H1 (cell line): ENCODE data around the gene ERGIC3. TPM values are rescaled to one million over a fixed set of nuclear protein-coding genes. Genes with fewer than 3 reads are reported as not detected.

ENCODE experiments used
- CTCF ChIA-PET: fragments of 300-600 bp; sonication (Branson Sonifier 250); formaldehyde crosslinking; loops from one replicate; lab custom pipeline; 2021; ENCODE audit not compliant: partially characterized antibody; lab: Charles Lee
- POLR2A ChIA-PET: fragments of 300-600 bp; sonication (Branson Sonifier 250); formaldehyde crosslinking; loops from one replicate; lab custom pipeline; 2021; ENCODE audit warnings: inconsistent platforms; ENCODE audit not compliant: partially characterized antibody; lab: Charles Lee
- DNase-seq, 2 experiments: peaks; one replicate each; pipeline versions ENCODE4 v3.0.0 to v3.0.0-alpha.2; 2010 to 2022; ENCODE audit warnings: low spot score in 2 of 2, low read depth in 1 of 2, mixed read lengths in 1 of 2
- FAIRE-seq: peaks from 2 replicates; lab custom pipeline; 2011; peaks lifted over from hg19 to GRCh38; lab: Jason Lieb, UNC
- H2AFZ ChIP-seq: 2 replicates; pipeline ENCODE4 v1.8.1; 2012; ENCODE audit warnings: low read length, inconsistent platforms
- H2AK5ac ChIP-seq: 2 replicates; pipeline ENCODE4 v1.6.1; 2013; ENCODE audit warnings: low read depth, low read length
- H2BK120ac ChIP-seq: replicated peaks from 2 replicates; pipeline ENCODE3; 2013; ENCODE audit warnings: low read depth, low read length, inconsistent platforms
- H2BK12ac ChIP-seq: 2 replicates; pipeline ENCODE4 v1.6.1; 2013; ENCODE audit warnings: low read depth, low read length
- H2BK15ac ChIP-seq: 2 replicates; pipeline ENCODE4 v1.6.1; 2013; ENCODE audit warnings: low read length
- H2BK20ac ChIP-seq: 2 replicates; pipeline ENCODE4 v1.6.1; 2013; ENCODE audit warnings: low read length
- H2BK5ac ChIP-seq: 2 replicates; pipeline ENCODE4 v1.6.1; 2013; ENCODE audit warnings: low read depth, low read length
- H3K14ac ChIP-seq: 2 replicates; pipeline ENCODE4 v1.6.1; 2013; ENCODE audit warnings: inconsistent platforms; ENCODE audit not compliant: insufficient read length
- H3K18ac ChIP-seq: 2 replicates; pipeline ENCODE4 v1.6.1; 2013; ENCODE audit warnings: low read length; ENCODE audit errors: extremely low read depth
- H3K23ac ChIP-seq: 2 replicates; pipeline ENCODE4 v1.6.1; 2013; ENCODE audit warnings: inconsistent platforms; ENCODE audit not compliant: insufficient read length
- H3K23me2 ChIP-seq: 2 replicates; pipeline ENCODE4 v1.6.1; 2013; ENCODE audit warnings: low read depth, low read length
- H3K27ac ChIP-seq: 2 replicates; pipeline ENCODE4 v1.6.1; 2011; ENCODE audit warnings: low read depth, low read length, inconsistent platforms
- H3K27me3 ChIP-seq, 4 experiments: replicated peaks in 1 of 4; 1 replicate in 1 of 4; 2 replicates in 3 of 4; pipeline versions ENCODE4 v1.6.1 to v1.8.1; 2011 to 2013; ENCODE audit warnings: low read length in 3 of 4, mild to moderate bottlenecking in 3 of 4, inconsistent platforms in 2 of 4, mixed read lengths in 2 of 4, moderate library complexity in 1 of 4; ENCODE audit not compliant: control insufficient read depth in 3 of 4, insufficient read depth in 3 of 4; ENCODE audit errors: extremely low read depth in 1 of 4
- H3K36me3 ChIP-seq, 4 experiments: 2 replicates each; pipeline versions ENCODE4 v1.6.1 to v1.8.1; 2011 to 2013; ENCODE audit warnings: mild to moderate bottlenecking in 4 of 4, low read length in 3 of 4, moderate library complexity in 2 of 4, control low read depth in 1 of 4, inconsistent platforms in 1 of 4; ENCODE audit not compliant: insufficient read depth in 4 of 4, control insufficient read depth in 2 of 4
- H3K4ac ChIP-seq: replicated peaks from 2 replicates; pipeline ENCODE3; 2013; ENCODE audit warnings: low read length, low read depth, mixed read lengths, inconsistent platforms; ENCODE audit not compliant: insufficient read length
- H3K4me1 ChIP-seq, 4 experiments: replicated peaks in 1 of 4; 1 replicate in 1 of 4; 2 replicates in 3 of 4; pipeline versions ENCODE4 v1.6.1 to v1.8.1; 2011 to 2013; ENCODE audit warnings: low read length in 3 of 4, inconsistent platforms in 2 of 4, mixed read lengths in 1 of 4; ENCODE audit not compliant: insufficient read depth in 4 of 4, control insufficient read depth in 3 of 4
- H3K4me2 ChIP-seq, 2 experiments: 2 replicates each; pipeline versions ENCODE4 v1.6.1 to v1.8.1; 2011 to 2013; ENCODE audit warnings: low read depth in 2 of 2, low read length in 2 of 2, control low read depth in 1 of 2, inconsistent platforms in 1 of 2, mild to moderate bottlenecking in 1 of 2; ENCODE audit not compliant: insufficient read depth in 1 of 2
- H3K4me3 ChIP-seq, 4 experiments: fragments of 200-600, 300-600 bp in 1 of 4; sonication (generic), shearing (Covaris generic), sonication (Bioruptor Twin) in 1 of 4; 2 replicates each; pipeline versions ENCODE4 v1.5.1 to v1.8.1; 2011 to 2016; ENCODE audit warnings: low read length in 4 of 4, low read depth in 3 of 4, control low read depth in 2 of 4, inconsistent platforms in 2 of 4, mild to moderate bottlenecking in 2 of 4, mixed read lengths in 1 of 4, moderate library complexity in 1 of 4; ENCODE audit not compliant: insufficient read depth in 2 of 4; ENCODE audit errors: extremely low read depth in 1 of 4
- H3K56ac ChIP-seq: replicated peaks from 2 replicates; pipeline ENCODE3; 2013; ENCODE audit warnings: low read depth, mild to moderate bottlenecking, mixed read lengths, low read length, inconsistent platforms; ENCODE audit not compliant: insufficient read length
- H3K79me1 ChIP-seq: 2 replicates; pipeline ENCODE4 v1.6.1; 2013; ENCODE audit warnings: low read depth, low read length, control low read depth
- H3K79me2 ChIP-seq, 2 experiments: 2 replicates each; pipeline versions ENCODE4 v1.6.1 to v1.8.1; 2012 to 2013; ENCODE audit warnings: low read length in 2 of 2, mild to moderate bottlenecking in 2 of 2, inconsistent platforms in 1 of 2; ENCODE audit not compliant: insufficient read depth in 2 of 2, control insufficient read depth in 1 of 2
- H3K9ac ChIP-seq, 4 experiments: replicated peaks in 1 of 4; 1 replicate in 1 of 4; 2 replicates in 3 of 4; pipeline versions ENCODE4 v1.6.1 to v1.8.1; 2011 to 2013; ENCODE audit warnings: low read depth in 3 of 4, low read length in 3 of 4, control low read depth in 2 of 4, mild to moderate bottlenecking in 2 of 4, moderate library complexity in 2 of 4, inconsistent platforms in 1 of 4; ENCODE audit errors: extremely low read depth in 1 of 4
- H3K9me3 ChIP-seq, 2 experiments: 2 replicates each; pipeline versions ENCODE4 v1.6.1 to v1.8.1; 2012 to 2013; ENCODE audit warnings: mild to moderate bottlenecking in 2 of 2, moderate library complexity in 2 of 2, control low read depth in 1 of 2, inconsistent platforms in 1 of 2, low read depth in 1 of 2, low read length in 1 of 2, mixed read lengths in 1 of 2; ENCODE audit not compliant: insufficient read depth in 2 of 2
- H4K20me1 ChIP-seq, 2 experiments: replicated peaks in 1 of 2; 2 replicates each; pipeline versions ENCODE3 to v1.8.1; 2011 to 2013; ENCODE audit warnings: inconsistent platforms in 2 of 2, low read length in 2 of 2, mild to moderate bottlenecking in 1 of 2; ENCODE audit not compliant: insufficient read depth in 2 of 2, control insufficient read depth in 1 of 2
- H4K5ac ChIP-seq: 2 replicates; pipeline ENCODE4 v1.6.1; 2013; ENCODE audit warnings: low read length, low read depth, mixed read lengths, inconsistent platforms; ENCODE audit not compliant: insufficient read length
- H4K8ac ChIP-seq: 2 replicates; pipeline ENCODE4 v1.8.0; 2013; ENCODE audit warnings: mild to moderate bottlenecking, moderate library complexity, low read length, inconsistent platforms; ENCODE audit not compliant: insufficient read depth; ENCODE audit errors: extremely low read depth
- H4K91ac ChIP-seq: replicated peaks from 2 replicates; pipeline ENCODE3; 2013; ENCODE audit warnings: low read length, mixed read lengths, inconsistent platforms; ENCODE audit not compliant: insufficient read length
- CBX5 ChIP-seq: fragments of 300-800, 300-1000 bp; sonication (generic); IDR thresholded peaks from 2 replicates; pipeline ENCODE4 v1.7.1; 2016; ENCODE audit warnings: antibody characterized with exemption, low read length, low read depth
- CREB1 ChIP-seq: IDR thresholded peaks from 2 replicates; pipeline ENCODE4 v1.6.1; 2012; ENCODE audit warnings: inconsistent platforms
- GABPA ChIP-seq: IDR thresholded peaks from 2 replicates; pipeline ENCODE4 v1.6.1; 2011; ENCODE audit warnings: mild to moderate bottlenecking, low read length, moderate library complexity, borderline replicate concordance; ENCODE audit not compliant: insufficient read depth
- JUN ChIP-seq: IDR thresholded peaks from 2 replicates; pipeline ENCODE4 v1.6.1; 2011; ENCODE audit warnings: low read depth, mild to moderate bottlenecking, improper control_type of control experiment, low read length
- RXRA ChIP-seq: IDR thresholded peaks from 2 replicates; pipeline ENCODE4 v1.6.1; 2011; ENCODE audit warnings: low read depth, mild to moderate bottlenecking, low read length, moderate library complexity; ENCODE audit not compliant: insufficient read depth
- TEAD4 ChIP-seq: IDR thresholded peaks from 2 replicates; pipeline ENCODE4 v1.6.1; 2012; ENCODE audit warnings: low read depth, low read length, inconsistent platforms, mixed read lengths
- WGBS, 2 experiments: shearing (Covaris generic) in 1 of 2; methylation state at CpG; one replicate each; pipeline versions ENCODE4 v1.1.6 to v1.1.7; 2013 to 2015; ENCODE audit warnings: low lambda C conversion rate in 2 of 2, mixed read lengths in 2 of 2, inconsistent platforms in 1 of 2, low coverage in 1 of 2, missing lambda C conversion rate in 1 of 2; ENCODE audit not compliant: insufficient replicate concordance in 2 of 2, insufficient coverage in 1 of 2, insufficient read length in 1 of 2; ENCODE audit errors: extremely low coverage in 1 of 2, missing lambda C conversion rate in 1 of 2; 5-methylcytosine and 5-hydroxymethylcytosine counted together
- polyA plus RNA-seq, 7 experiments: library from polyadenylated mRNA; depleted of rRNA in 3 of 7; stranded (reverse) in 5 of 7; unstranded in 2 of 7; fragments of >200 nt in 5 of 7; fragments of 200-250 nt in 2 of 7; gene quantifications; 1 replicate in 5 of 7; 2 replicates in 1 of 7; 4 replicates in 1 of 7; pipeline versions ENCODE4 v1.2.1 to v1.2.3, GENCODE V29; 2011 to 2013; ENCODE audit warnings: missing spikeins in 2 of 7, mixed read lengths in 2 of 7
- total RNA-seq: library from RNA; stranded (reverse); fragmentation: NEBNext Ultra II Directional; extraction: Animal tissue kit (Norgen Biotek cat#: 25700); gene quantifications from 2 replicates; pipeline ENCODE4 v1.2.1, GENCODE V29; 2021
- TF ChIP-seq, protein P1 (sequence below): IDR thresholded peaks from 2 replicates; pipeline ENCODE4 v1.6.1; 2012; ENCODE audit warnings: inconsistent platforms

The ERGIC3 gene
- total and polyA plus RNA-seq, 2 of the 8 experiments (the other 6 are each of a cell fraction or from before 2014, with no cell fraction given), result 178 to 341 TPM

GRCh38 chr20:35497320-35497719 lies 44.6 kb upstream of the ERGIC3 start:
- no peak overlapping the region for H3K9ac ChIP-seq
- no peak overlapping the region for H3K4me2 ChIP-seq
- H2BK12ac ChIP-seq, result no peak overlapping the region
- ChIA-PET POLR2A (no interaction called here), CTCF (interaction anchor here (0.9 to 4.1 kb wide), 5 partner anchors 10 to 41 kb away, joined by 3 to 25 read pairs (median 10); no protein-coding TSS in a partner anchor)
- DNase-seq, result no peak
- peaks cover 0 to 2% of the 10 kb centered on the region in 2 experiments for H4K20me1 ChIP-seq
- WGBS, 2 experiments, result 95% methylated on average over 5 of the region's 5 CpGs; no CpG with 5 or more reads in 1 of the 2 experiments
- no peaks in the 10 kb centered on the region for H3K79me1 ChIP-seq
- H3K4ac ChIP-seq, result no peak overlapping the region
- no peaks in the 10 kb centered on the region for H3K9me3 ChIP-seq
- no peak overlapping the region for H2BK15ac ChIP-seq
- H2AK5ac ChIP-seq, result no peak overlapping the region
- no peaks in the 10 kb centered on the region for H3K27me3 ChIP-seq
- no peaks in the 10 kb centered on the region for H3K79me2 ChIP-seq
- H2BK5ac ChIP-seq, result no peak overlapping the region
- no peak overlapping the region for H3K14ac ChIP-seq
- TF ChIP-seq CREB1 (no peak), CBX5 (no peak), TEAD4 (no peak), RXRA (no peak), JUN (no peak), GABPA (no peak)
- TF ChIP-seq, protein P1, sequence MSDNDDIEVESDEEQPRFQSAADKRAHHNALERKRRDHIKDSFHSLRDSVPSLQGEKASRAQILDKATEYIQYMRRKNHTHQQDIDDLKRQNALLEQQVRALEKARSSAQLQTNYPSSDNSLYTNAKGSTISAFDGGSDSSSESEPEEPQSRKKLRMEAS, result no peak
- no peak overlapping the region for H4K5ac ChIP-seq
- no peak overlapping the region for H3K27ac ChIP-seq
- no peak overlapping the region for H3K4me3 ChIP-seq
- no peak overlapping the region for H2BK120ac ChIP-seq
- H3K4me1 ChIP-seq, result no peaks in the 10 kb centered on the region
- no peak overlapping the region for H4K8ac ChIP-seq
- H3K18ac ChIP-seq, result no peak overlapping the region
- no peak overlapping the region for H2AFZ ChIP-seq
- no peak overlapping the region for H3K56ac ChIP-seq
- H2BK20ac ChIP-seq, result no peak overlapping the region
- no peaks in the 10 kb centered on the region for H3K23me2 ChIP-seq
- H3K23ac ChIP-seq, result no peak overlapping the region
- H3K36me3 ChIP-seq, result peaks cover 30 to 72% (median 62%) of the 10 kb centered on the region in 4 experiments
- H4K91ac ChIP-seq, result no peak overlapping the region
- FAIRE-seq, result no peak
